GM12874 (cell line): ENCODE results near the gene KLC1.

ENCODE experiments used
- CTCF ChIP-seq: IDR thresholded peaks from 2 replicates; pipeline ENCODE4 v1.5.1; 2011; ENCODE audit warnings: low read depth, mild to moderate bottlenecking, control low read depth, low read length, moderate library complexity; ENCODE audit not compliant: insufficient read depth

Gene KLC1

DNA sequence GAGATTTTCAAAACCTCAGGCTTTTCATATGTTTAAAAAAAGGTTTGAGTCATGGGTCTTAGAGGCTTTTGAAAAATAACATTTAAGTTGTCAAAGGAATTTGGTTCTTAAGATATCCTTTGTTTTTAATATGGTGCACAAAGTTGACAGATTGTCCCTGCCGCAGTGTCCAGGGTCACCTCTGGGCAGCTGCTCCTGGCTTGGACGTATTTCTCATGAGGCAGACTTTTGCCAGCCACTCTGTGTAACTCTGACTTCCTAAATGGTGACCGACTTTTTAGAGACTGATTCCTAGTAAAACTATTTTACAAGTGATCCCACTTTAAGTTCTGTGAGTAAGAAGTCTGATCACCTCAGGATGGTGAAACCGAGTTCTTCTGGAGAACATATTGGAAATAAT, 58.7 kb downstream of the KLC1 start:
- TF ChIP-seq CTCF, result no peak

GRCh38 chr14:103688441-103688840, 59.4 kb downstream of the KLC1 start:
- no peak for TF ChIP-seq CTCF

- no peak for TF ChIP-seq CTCF
These were observed 60.2 kb downstream of the KLC1 start for GRCh38 chr14:103688906-103689902.

GRCh38 chr14:103690332-103690731, 61.3 kb downstream of the KLC1 start:
- no peak for TF ChIP-seq CTCF

GRCh38 chr14:103692159-103692558, 63.1 kb downstream of the KLC1 start:
- no peak for TF ChIP-seq CTCF

DNA sequence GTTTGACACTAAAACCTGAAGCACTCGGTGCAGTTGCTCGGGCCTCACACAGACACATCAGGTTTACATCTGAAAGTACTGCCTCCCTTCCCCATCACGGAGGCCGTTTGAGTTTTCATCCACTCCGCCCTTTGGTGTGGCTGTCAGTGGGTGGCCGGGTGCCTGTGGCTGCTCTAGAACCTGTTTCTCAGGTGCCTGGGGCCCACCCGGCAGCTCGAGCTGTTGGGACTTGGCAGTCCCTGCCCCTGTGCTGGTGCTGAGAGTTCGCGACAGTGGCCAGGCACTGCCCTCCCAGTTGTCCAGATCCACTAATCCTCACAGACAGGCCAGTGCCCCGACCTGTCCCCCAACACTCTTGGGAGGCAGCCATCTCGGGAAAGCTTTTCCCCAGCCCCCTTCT, 63.9 kb downstream of the KLC1 start:
- TF ChIP-seq CTCF, result no peak

GRCh38 chr14:103693515-103693914, 64.5 kb downstream of the KLC1 start:
- TF ChIP-seq CTCF, result no peak
